GM23248 (cell line): ENCODE measurements around the gene PTPRH.

Experiments used
- EZH2 ChIP-seq: fragments of 200-600 bp; sonication (generic); IDR thresholded peaks from 2 replicates; pipeline ENCODE4 v1.6.1; 2018; ENCODE audit warnings: antibody characterized with exemption, mild to moderate bottlenecking; ENCODE audit not compliant: insufficient read depth, poor library complexity, severe bottlenecking
- EZH2phosphoT487 ChIP-seq: fragments of 200-600 bp; sonication (generic); IDR thresholded peaks from 2 replicates; pipeline ENCODE4 v1.6.1; 2018; ENCODE audit warnings: antibody characterized with exemption, moderate library complexity, mild to moderate bottlenecking, low read depth; ENCODE audit not compliant: insufficient read depth

DNA sequence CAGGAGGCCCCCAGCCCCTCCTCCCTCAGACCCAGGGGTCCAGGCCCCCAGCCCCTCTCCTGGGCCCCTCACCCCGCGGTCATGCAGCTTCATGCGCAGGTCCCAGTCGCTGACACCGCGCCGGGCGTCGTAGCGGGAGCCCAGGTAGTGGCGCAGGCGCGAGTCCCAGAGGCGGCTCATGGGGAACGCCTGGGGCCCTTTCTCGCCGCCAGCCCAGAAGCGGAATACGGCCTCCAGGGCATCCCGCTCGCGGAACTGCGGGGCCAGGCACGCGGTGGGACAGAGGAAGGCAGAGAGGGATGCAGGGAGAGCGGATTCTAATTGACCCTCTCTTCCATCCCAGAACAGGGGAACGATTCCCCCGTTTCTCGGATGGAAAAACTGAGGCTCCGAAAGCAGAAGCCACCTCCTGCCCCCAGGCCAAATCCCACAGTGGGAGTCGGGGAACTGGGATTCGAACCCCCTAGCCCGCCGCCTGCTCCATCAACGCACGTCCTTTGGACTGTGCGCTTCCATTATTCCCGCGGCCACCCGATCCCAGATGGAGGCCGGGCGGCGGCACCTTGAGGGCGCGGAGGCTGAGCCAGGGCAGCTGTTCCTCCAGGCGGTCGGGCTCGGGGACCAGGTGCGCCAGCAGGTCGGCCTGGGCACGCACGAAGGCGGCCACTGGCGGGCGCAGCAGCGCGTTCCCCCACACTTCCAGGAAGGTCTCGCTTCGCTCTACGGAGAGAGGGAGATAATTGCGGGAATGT, 47.6 kb downstream of the PTPRH start:
- TF ChIP-seq EZH2phosphoT487 (0 out of 2 replicates have a peak, but pooled peaks have one; percentile 16), EZH2 (no peak)
